ENCODE data around the gene AKAP8L.

- no peak for TF ChIP-seq CTCF (conservative IDR thresholded peaks at IDR 0.05 in 1 of 2, IDR thresholded peaks at IDR 0.05 in 1 of 2; ENCODE audit: low read depth in 1 of 2, low read length in 2 of 2)
- TF ChIP-seq EZH2 (IDR thresholded peaks at IDR 0.05; ENCODE audit: low read length, missing control alignments), result no peak
Observed at GRCh38 chr19:15445227-15445605, 26.4 kb upstream of the AKAP8L start.

All from fibroblast of lung (primary cell).